Fibroblast of peridontal ligament (primary cell): ENCODE data around the gene MDM4.
A peak's percentile ranks its signal among the peaks of the same experiment; 100 is the strongest.

Source experiments
- DNase-seq: peaks from one replicate; pipeline ENCODE4 v3.0.0-alpha.2; 2010; ENCODE audit errors: extremely low read depth

MDM4 gene

DNA sequence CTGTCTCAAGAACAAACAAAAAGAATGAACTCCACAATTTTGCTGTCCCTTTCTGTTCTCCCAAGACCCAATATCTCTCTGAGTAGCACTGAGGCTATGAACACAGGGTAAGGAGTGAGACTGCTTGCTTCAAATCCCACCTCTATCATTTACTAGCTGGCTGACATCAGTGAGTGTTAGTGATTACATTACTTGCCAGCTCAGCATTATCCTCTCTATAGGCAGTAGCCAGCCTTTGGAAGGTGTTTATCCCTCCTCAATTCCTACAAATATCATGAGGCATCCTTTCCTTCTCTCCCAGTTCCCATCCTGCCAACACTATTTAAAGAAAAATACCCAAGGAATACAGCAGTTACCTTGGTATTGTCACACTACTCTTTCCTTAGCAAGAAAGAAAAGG, 24.6 kb upstream of the MDM4 start:
- no peak for DNase-seq

DNA sequence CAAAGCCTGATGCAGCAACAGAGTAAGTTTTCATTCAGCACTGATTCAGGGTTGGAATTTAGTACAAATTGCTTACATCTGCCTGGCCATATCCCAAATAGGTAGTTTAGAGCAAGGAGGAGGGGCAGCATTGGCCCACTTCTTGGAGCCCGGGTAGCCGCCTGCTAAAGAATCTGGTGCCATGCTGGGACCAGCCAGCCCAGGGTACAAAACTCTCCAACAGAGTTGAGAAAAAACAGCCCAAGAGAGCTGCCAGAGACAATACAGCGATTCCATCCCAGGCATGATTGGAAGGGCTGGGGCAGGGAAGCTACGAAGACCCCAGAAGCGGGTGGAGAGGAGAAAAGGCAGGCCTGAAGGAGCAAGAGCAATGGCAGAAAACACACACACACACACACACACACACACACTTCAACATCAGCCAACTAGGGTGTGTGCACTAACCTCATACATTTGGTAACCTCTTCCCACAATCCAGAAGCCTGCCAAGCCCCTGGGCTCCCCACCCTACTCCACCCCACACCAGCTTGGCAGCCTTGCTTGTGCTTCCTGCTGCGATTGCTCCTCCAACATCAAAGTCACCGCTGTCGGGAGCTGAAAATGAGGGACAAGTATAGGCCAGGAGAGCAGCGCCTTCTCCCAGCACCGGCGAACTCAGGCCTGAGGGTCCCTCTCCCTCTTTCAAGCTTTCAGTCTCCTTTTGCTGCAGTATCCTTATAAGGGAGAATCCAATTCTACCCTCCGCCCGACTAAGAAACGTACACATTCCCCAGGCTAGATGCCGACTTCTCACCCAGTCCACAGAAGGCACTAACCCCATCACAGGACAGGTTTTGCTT, 22.8 kb upstream of the MDM4 start:
- DNase-seq, result peak; percentile 81

DNA sequence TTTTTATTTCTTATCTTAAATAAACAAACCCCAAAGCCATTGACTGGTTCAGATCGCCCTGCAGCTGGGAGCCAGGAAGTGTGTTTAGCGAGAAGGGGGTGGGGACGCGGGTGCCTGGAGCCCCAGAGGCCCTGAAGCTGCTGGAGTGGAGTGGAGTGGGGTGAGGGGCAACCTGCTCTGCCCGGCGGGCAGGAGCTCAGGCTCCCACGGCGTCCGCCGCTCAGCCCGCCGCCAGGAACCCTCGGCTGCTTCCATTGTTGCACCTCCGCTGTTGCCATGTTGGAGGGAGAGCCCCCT, 22.3 kb upstream of the MDM4 start:
- no peak for DNase-seq

DNA sequence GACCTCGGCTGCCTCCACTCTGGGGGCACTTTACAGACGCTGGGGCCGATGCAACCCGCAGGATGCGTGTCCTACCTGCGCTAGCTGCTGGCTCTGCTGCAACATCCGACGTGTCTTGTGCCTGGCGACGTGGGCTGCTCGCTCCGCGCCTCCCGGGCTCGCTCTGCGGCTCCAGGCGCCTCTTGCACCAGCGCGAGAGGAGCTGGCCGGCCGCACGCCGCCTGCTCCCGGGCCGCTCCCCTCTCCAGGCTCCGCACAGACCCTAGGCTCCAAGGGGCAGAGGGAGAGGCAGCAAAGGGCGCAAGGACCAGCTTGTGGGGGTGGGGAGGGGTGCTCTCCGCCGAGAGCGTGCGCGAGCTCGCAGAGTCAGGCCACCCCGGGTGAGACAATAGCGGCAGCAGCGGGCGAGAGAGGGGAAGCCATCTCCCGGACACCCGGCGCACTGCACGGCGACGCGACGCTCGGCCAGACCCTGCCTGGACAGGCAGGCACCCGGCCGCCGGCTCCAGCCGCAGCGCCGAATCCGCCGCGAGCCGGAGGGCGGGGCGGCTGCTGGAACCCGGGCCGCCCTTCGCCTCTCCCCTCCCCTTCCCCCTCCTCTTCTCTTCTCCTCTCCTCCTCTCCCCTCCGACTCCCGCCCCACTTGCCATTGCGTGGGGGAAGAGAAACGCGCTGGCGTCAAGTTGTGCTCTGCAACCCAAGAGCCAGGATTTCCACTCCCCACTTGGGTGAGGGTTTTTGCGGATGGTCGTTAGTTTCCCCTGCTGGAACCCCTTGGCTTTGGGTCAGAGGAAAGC, 21.7 kb upstream of the MDM4 start, which contains the start of gene PIK3C2B:
Gene PIK3C2B (minus strand): TSS at position 525 of the 797 bp plus-strand sequence. CDS start 25,003 bp downstream, outside the sequence.
- DNase-seq, result peak; percentile 54

DNA sequence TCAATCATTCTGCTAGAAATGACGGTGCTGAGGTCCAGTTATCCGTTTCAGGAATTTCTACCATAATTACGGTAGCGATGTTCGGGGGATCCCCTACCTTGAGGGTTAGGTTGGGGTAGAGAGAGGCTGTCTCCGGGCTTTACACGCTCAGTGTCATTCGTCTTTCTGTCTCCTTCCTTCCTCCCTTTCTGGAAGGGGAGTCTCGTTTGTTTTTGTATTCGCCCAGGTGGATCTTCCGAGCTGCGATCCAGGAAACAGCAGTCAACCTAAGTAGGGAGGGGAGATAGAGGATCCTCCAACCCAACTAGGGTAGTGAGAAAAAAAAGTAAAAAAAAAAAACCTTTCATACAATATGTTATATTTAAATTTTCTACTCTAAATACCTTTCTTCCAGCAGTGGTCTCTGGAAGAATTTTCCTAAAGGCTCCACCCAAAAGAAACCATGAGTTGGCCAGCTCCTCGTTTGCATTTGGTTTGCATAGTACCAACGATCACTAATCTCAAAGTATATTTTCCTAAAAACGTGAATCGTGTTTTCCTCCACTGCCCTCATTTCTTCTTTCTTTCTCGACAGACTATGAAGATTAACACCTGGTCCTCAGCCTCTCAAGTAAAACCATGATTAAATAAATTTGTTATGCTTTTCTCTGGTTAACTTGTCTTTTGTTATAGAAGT, 21.0 kb upstream of the MDM4 start:
- DNase-seq, result no peak

DNA sequence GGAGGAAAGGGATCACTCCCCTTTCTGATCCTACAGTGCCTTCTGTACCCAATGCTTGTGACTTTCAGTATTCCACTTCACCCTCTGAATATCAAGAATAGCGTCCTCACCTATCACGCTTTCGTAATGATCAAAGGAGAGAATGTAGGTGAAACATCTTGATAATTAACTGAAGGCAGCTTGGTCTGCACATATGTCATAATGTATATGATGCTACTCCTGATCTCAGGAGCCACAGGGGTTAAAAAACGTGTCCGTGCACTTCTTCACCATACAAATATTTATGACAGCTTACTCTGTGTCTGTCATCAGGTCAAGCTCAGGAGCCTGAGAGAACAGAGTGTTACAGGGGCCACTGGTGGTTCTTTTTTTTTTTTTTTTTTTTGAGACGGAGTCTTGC, 20.4 kb upstream of the MDM4 start:
- no peak for DNase-seq

DNA sequence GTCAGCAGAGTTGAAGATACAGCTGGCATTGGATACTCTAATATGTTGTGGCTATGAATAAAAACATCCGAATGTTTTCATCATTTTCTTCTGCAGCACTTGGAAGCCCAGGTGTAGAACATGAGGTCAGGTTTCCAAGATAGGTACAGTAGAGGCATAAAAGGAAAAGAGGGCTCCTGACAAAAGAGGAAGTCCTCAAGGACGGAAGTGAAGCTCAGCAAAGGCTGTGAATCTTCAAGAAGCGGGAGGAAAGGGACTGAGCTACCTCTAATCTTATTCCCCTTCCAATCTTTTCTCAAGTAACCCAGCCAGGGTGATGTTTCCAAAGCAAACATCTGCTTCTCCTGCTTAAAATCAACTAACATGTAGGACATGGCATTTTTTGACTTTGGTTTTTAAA, 17.2 kb upstream of the MDM4 start:
- no peak for DNase-seq

DNA sequence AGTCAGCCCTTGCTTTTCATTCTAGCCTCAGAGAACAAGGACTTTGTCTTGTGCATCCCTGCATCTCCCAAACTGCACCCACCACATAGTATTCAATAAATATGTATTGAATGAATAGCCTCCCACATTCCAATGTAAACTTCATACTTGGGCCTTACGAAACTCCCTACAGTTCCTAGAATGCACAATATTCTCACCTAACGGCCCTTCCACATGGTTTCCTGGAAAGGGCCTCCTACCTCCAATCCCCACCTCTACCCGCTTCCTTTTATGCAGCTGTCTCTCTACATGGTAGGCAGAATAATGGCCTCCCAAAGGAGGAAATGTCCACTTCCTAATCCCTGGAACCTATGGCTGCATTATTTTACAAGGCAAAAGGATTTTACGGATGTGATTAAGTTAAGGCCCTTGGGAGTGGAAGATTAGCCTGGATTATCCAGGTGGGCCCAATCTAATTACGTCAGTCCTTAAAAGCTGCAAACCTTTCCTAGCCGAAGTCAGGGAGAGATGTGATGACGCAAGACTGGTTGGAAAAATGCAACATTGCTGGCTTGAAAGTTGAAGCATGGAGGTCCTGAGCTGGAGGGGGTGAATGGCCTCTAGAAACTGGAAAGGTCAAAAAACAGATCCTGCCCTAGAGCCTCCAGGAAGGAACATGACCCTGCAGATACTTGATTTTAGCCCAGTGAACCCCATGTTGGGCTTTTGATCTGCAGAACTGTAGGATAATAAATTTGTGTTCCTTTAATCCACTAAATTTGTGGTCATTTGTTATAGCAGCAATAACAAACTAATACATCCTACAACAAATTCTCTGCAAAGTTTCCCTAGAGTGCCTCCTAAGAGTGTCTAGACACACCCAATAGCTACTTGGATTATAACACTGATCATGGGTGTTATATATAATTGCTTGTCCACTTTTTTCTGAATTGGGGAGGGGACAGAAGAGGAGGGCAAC, 16.4 kb upstream of the MDM4 start:
- DNase-seq, result no peak

DNA sequence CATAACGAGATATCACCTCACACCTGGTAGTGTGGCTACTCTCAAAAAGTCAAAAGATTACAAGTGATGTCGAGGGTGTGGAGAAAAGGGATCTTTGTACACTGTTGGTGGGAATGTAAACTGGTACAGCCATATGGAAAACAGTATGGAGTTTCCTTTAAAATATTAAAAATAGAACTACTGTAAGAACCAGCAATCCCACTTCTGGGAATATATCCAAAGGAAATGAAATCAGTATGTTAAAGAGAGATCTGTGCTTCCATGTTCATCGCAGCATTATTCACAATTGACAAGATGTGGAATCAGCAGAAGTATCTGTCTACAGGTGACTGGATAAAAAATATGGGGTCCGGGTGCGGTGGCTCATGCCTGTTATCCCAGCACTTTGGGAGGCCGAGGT, 14.0 kb upstream of the MDM4 start:
- DNase-seq, result no peak

DNA sequence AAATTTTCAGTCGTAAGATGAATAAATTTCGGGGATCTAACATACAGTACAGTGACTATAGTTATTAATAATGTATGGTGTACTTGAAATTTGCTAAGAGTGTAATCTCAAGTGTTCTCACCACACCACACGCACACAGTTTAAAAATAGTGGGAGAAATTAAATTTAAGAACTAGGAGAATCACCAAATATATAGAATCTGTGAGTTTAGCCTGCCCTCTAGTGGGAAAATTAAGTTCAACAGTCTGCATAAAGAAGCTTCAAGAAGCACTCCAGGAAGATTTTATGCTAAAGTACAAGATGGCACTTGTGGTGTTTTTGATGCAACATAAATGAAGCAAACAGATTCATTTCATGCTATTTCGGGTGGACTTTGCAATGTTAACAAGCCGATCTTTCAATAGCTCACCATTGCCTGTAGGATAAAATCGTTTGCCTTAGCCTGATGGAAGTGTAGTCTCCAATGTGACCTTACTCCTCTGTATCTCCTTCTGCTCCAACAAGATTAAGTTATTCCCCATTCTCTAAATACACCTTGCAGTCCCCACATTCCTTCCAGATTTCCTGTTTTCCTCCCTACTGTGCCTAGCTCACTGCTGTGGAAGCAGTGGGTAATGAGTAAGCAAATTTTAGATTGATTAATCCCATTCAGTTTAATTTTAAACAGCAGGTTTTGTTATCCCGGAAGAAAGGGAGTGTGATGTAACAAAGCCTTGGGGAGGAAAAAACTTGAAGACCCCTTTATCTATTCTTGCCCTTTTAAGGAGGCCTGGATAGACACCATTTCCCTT, 12.9 kb upstream of the MDM4 start:
- peak; percentile 91 for DNase-seq

DNA sequence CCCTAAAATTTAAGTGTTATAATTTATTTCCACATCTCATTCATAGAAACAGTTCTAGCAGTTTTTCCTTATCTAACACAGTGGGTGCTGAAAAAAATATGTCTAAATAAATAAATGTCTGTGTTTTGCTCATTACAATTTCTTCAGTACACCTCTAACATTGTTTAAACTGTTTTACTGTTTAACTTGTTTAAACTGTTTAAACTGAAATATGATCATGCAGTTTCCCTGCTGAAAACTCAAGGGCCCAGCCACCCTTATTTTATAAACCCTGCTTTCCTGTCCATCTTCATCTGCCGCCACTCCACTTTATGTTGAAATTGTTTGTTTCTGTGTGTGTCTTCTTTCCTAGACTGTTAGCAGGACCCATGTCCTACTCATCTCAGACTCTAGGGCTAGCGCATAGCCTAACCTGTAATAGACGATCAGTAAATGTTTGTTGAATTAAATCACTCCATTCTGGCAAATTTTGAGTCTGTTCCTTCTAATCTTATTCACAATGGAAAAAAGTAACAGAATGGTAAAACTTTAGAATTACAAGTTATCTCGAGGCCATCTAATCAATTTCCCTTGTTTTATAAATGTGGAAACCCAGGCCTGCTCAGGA, 12.2 kb upstream of the MDM4 start:
- DNase-seq, result no peak

DNA sequence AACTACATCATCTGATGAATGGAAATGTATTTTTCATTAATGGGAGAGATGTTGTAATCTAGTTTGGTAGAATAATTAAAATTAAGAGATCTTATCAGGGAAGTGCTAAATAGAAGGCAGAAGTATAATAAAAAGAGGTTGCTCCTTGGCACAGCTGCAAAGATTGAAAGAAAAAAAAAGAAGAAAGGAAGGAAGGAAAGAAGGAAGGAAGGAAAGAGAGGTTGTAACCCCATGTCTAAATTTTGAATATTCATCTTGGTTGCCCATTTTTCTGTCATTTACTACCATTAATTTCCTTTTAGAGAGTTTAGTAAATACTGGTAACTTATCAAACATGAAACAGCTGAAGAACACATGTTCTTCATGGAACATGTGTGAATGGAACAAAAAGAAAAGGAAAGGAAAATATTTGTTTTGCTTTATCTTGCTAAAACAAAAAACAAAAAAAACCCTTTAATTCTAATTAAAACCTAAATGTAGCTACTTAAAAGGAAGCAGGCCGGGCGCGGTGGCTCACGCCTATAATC, 10.5 kb upstream of the MDM4 start:
- peak; percentile 29 for DNase-seq

DNA sequence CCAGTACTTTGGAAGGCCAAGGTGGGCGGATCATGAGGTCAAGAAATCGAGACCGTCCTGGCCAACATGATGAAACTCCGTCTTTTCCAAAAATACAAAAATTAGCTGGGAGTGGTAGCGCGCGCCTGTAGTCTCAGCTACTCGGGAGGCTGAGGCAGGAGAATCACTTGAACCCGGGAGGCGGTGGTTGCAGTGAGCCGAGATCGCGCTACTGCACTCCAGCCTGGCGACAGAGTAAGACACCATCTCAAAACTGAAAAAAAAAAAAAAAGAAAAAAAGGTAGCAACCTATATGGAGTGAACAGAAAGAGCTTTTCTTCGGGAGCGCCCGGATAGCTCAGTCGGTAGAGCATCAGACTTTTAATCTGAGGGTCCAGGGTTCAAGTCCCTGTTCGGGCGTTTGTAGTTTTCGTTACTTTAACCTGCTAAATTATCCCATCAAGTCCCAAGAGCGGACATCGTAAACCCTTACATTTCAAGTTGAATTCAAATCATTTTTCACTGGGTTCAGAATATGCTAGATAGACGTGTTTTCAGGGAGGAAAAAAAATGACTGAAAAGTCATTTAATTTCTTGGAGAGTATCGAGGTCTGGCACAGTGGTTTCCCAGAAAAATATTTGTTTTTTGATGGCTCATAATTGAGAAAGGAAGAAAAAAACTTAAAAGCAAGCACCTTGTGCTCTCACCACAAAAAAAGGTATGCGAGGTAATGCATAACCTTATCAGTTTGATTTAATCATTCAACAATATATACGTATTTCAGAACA, 9.8 kb upstream of the MDM4 start:
- DNase-seq, result peak; percentile 98

DNA sequence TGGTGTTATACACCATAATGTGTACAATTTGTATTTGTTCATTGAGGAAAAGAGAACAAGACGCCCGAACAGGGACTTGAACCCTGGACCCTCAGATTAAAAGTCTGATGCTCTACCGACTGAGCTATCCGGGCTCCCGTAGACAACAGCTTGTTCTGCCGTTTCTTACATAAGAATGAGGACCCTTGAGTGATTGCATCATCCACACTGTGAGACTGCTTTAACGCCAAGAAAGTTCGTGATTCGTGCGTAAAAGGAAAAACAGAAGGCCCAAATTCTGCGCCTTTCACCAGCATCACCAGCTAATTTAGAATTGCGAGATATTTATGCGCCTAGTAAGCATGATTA, 9.3 kb upstream of the MDM4 start:
- peak; percentile 98 for DNase-seq

DNA sequence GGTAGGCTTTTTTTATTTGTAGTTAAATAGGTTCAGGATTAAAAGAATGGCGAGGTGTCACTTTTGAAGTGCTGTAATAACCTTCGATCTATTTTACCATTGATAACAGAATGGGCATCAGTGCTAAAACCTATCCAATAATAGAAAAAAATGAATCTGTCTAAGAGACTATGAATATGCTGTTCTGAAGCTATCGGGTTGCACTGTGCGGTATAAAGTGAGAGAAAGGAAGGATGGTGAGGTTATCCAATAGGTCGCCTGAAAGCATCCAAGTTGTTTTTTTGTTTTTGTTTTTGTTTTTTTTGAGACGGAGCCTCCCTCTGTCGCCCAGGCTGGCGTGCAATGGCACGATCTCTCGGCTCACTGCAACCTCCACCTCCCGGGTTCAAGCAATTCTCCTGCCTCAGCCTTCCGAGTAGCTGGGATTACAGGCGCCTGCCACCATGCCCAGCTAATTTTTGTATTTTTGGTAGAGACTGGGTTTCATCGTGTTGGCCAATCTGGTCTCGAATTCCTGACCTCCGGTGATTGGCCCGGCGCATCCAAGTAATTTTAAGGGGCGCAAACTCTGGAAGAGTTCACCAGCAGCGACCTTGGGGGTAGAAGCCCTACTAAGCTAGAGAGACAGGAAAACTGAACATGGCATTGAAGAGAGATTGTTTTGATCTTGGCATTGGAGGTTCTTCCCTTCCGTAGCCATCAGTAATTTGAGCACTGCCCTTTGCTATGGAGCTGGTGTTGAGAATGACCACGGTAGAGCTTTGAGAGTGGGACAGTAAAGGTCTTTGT, 8.7 kb upstream of the MDM4 start:
- peak; percentile 64 for DNase-seq

DNA sequence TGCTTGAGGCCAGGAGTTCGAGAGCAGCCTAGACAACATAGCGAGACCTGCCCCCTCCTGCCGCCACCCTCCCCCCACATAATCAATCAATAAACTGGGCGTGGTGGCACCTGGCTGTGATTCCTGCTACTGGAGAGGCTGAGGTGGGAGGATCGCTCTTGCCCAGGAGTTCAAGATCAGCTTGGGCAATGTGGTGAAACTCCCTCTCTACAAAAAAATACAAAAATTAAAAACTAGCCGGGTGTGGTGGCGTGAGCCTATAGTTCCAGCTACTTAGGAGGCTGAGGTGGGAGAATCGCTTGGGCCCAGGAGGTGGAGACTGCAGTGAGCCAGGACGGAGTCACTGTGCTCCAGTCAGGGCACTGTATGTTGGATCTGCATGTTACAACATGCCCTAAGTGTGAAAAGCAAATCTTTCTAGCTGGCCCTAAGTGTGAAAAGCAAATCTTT, 7.0 kb upstream of the MDM4 start:
- DNase-seq, result no peak

DNA sequence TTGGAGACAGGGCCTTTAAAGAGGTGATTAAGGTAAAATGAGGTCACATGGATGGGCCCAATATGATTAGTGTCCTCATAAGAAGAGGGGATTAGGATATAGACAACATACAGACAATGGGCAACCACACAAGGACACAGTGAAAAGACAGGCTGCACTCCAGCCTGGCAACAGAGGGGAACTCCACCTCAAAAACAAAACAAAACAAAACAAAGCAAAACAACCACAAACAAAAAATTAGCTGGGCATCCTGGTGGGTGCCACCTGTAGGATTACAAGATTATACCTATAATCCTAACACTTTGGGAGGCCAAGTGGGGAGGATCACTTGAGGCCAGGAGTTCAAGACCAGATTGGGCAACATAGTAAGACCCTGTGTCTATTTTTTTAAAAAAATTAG, 4.8 kb upstream of the MDM4 start:
- DNase-seq, result no peak

DNA sequence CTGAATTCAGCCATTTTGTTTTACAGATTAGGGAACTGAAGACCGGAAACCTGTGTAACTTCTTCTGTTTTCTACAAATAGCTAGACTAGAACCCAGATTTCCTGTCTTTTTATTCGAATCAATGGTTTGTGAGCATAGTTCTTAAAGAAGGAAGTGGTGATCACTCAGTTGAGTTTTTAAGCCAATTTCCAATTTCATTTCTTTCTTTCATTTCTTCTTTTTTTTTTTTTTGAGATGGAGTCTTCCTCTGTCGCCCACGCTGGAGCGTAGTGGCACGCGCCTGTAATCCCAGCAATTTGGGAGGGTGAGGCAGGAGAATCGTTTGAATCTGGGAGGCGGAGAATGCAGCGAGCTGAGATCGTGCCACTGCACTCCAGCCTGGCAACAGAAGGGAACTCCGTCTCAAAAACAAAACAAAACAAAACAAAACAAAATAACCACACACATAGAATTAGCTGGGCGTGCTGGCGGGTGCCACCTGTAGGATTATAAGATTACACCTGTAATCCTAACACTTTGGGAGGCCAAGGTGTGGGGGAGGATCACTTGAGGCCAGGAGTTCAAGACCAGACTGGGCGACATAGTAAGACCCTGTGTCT, 3.0 kb upstream of the MDM4 start:
- no peak for DNase-seq
